ENCODE measurements around the gene BCL11B.

Gene BCL11B

DNA sequence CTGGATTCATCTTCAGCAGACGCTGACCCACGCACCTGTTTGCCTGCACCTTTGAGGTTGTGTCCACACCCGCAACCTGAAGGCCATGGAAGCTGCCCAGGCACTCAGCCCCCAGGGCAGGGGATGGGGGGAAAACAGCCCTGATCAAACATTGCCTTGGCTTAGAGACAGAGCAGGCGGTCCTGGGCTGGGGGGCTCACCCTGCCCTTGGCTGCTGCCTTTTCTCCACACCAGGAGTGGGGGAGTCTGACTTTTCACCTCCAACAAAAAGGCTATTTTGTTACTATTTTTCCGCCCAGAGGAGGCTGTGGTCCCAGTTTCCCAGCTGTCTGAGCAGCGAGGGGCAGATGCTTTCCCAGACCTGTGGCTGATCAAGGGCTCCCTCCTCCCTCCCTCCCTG, 24.2 kb downstream of the BCL11B start:
- Mint-ChIP-seq H3K9me3 (no peaks in the 10 kb centered on the region), H3K27ac (no peak overlapping the region), H3K4me3 (no peak overlapping the region), H3K36me3 (no peaks in the 10 kb centered on the region), H3K27me3 (peaks cover 49 to 73% of the 10 kb centered on the region in 2 donors), H3K4me1 (peaks cover 0 to 5% of the 10 kb centered on the region in 2 donors)
- no peak for ATAC-seq (replicated peaks)
- DNase-seq = no peak

DNA sequence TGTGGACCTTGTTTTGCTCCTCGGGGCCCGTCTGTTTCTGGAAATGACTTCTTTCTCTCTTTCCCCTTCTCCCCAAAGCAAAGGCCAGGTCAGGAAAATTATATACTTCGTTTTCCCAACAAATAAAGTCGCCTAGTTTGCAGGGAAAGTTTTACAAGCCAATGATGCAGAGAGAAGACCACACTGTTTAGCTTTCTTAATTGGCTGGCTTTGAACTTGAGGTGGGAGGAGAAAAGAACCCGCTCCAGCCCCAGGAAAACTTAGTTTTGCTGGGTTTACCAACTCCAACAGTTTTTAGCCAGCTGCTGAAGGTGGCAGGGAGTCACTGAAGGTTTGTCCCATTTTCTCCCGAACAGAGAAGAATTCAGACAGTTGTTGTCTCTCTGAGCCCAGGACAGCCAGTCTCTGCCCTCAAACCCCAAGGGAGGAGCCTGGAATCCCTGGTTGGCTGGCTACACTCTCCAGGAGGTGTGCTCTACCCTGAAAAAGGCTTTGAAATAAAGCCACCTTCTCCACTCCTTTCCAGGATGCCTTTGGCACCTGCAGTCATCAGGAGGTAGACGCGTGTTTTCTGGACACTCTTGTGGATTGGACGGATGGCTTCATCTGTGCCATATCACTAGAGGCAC, 24.8 kb downstream of the BCL11B start:
- Mint-ChIP-seq H3K4me1 (peaks cover 0 to 5% of the 10 kb centered on the region in 2 donors), H3K4me3 (no peak overlapping the region), H3K27me3 (peaks cover 50 to 73% of the 10 kb centered on the region in 2 donors), H3K27ac (no peak overlapping the region), H3K9me3 (no peaks in the 10 kb centered on the region), H3K36me3 (no peaks in the 10 kb centered on the region)
- DNase-seq (no peak), ATAC-seq (replicated peaks) (no peak)

GRCh38 chr14:99246536-99247097, 25.4 kb downstream of the BCL11B start:
- DNase-seq = no peak
- no peak overlapping the region for H3K4me3 Mint-ChIP-seq
- ATAC-seq (replicated peaks) = no peak
- no peak overlapping the region for H3K27ac Mint-ChIP-seq
- peaks cover 56 to 75% of the 10 kb centered on the region in 2 donors for H3K27me3 Mint-ChIP-seq
- H3K9me3 Mint-ChIP-seq = peaks cover 0 to 2% of the 10 kb centered on the region in 2 donors
- H3K4me1 Mint-ChIP-seq = peaks cover 4 to 5% of the 10 kb centered on the region in 2 donors
- no peaks in the 10 kb centered on the region for H3K36me3 Mint-ChIP-seq

- Mint-ChIP-seq H3K27ac (no peak overlapping the region), H3K36me3 (no peaks in the 10 kb centered on the region), H3K27me3 (peaks cover 59 to 76% of the 10 kb centered on the region in 2 donors), H3K4me1 (peaks cover 4 to 5% of the 10 kb centered on the region in 2 donors), H3K4me3 (no peak overlapping the region), H3K9me3 (peaks cover 0 to 2% of the 10 kb centered on the region in 2 donors)
- DNase-seq (no peak), ATAC-seq (replicated peaks) (no peak)
These were observed 26.2 kb downstream of the BCL11B start for GRCh38 chr14:99245564-99246511.

- Mint-ChIP-seq H3K9me3 (peaks cover 0 to 2% of the 10 kb centered on the region in 2 donors), H3K4me1 (peaks cover 4 to 5% of the 10 kb centered on the region in 2 donors), H3K4me3 (no peak overlapping the region), H3K27ac (no peak overlapping the region), H3K27me3 (peaks cover 57 to 68% of the 10 kb centered on the region in 2 donors), H3K36me3 (no peaks in the 10 kb centered on the region)
- ATAC-seq (replicated peaks) (no peak), DNase-seq (no peak)
These were observed 26.9 kb downstream of the BCL11B start for GRCh38 chr14:99244941-99245563.

DNA sequence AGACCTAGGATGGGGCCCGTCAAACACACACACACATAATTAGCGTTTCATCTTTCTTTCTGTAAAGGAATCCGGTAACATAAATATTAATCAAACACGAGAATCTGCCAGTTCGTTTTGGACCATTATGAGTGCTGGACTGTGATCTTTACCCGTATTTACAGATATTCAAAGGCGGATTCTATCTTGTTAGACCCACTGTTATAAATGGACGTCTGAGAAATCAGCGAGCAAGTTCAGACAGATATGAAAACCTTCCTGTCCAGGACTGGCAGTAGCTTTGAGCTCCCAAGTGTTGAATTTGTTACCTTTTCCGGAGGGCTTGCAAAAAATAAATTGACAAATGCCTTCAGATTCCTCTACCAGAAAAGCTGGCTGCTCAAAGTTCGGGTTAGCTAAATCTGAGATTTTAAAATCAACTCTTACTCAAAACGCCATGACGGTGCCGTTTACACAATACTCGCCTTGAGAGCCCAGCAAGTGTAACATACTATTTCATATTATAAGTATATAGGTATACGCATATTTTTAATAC, 27.6 kb downstream of the BCL11B start:
- Mint-ChIP-seq H3K27me3 (peaks cover 63 to 67% of the 10 kb centered on the region in 2 donors), H3K36me3 (no peaks in the 10 kb centered on the region), H3K27ac (no peak overlapping the region), H3K4me1 (peaks cover 4 to 5% of the 10 kb centered on the region in 2 donors), H3K9me3 (peaks cover 0 to 2% of the 10 kb centered on the region in 2 donors), H3K4me3 (no peak overlapping the region)
- ATAC-seq (replicated peaks) = no peak
- no peak for DNase-seq

- peaks cover 0 to 2% of the 10 kb centered on the region in 2 donors for H3K36me3 Mint-ChIP-seq
- no peak overlapping the region for H3K27ac Mint-ChIP-seq
- no peak overlapping the region for H3K4me3 Mint-ChIP-seq
- H3K9me3 Mint-ChIP-seq = peaks cover 0 to 2% of the 10 kb centered on the region in 2 donors
- peaks cover 61 to 67% of the 10 kb centered on the region in 2 donors for H3K27me3 Mint-ChIP-seq
- ATAC-seq (replicated peaks) = no peak
- no peak for DNase-seq
- H3K4me1 Mint-ChIP-seq = peaks cover 4 to 5% of the 10 kb centered on the region in 2 donors
These were observed 28.9 kb downstream of the BCL11B start for GRCh38 chr14:99242816-99243721.

GRCh38 chr14:99242238-99242637, 29.8 kb downstream of the BCL11B start:
- DNase-seq (no peak), ATAC-seq (replicated peaks) (no peak)
- H3K36me3 Mint-ChIP-seq = peaks cover 0 to 2% of the 10 kb centered on the region in 2 donors
- H3K4me1 Mint-ChIP-seq = peaks cover 4 to 5% of the 10 kb centered on the region in 2 donors
- peaks cover 53 to 63% of the 10 kb centered on the region in 2 donors for H3K27me3 Mint-ChIP-seq
- no peak overlapping the region for H3K27ac Mint-ChIP-seq
- H3K4me3 Mint-ChIP-seq = no peak overlapping the region
- H3K9me3 Mint-ChIP-seq = peaks cover 0 to 2% of the 10 kb centered on the region in 2 donors

DNA sequence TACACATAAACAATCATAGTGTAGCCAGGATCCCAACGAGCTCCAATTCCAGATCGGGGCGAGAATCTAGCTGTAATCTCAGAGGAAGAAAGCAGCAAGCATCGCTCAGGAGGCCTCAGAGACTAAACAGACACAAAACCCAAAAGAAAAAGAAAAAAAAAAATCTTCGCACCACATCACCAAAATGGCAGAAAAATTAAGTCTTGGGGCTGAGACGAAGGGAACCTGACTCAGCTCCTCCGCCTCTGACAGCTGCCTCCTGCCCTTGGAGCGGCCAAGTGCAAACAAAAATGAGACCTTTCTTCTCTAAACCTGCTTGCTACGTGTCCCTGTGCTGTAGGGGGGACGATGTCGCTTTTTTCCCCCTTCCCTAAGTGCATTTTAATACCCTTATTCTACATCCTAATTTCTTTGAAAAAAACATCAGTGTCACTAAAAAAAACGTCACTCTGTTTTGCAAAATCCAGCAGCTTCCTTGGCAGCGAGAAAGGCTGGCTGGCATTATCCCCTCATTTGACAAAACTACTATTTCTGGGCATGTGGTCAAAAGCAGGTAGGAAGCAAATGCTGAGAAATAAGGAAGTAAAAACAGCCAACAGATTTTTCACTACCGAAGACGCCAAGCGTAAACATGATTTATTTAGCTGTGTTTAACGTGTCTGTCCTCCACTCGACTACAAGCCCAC, 30.5 kb downstream of the BCL11B start:
- Mint-ChIP-seq H3K4me3 (no peak overlapping the region), H3K36me3 (peaks cover 0 to 2% of the 10 kb centered on the region in 2 donors)

GRCh38 chr14:99240627-99241324, 31.2 kb downstream of the BCL11B start:
- no peak overlapping the region for H3K4me3 Mint-ChIP-seq
- H3K9me3 Mint-ChIP-seq = peaks cover 0 to 2% of the 10 kb centered on the region in 2 donors
- H3K27me3 Mint-ChIP-seq = peaks cover 50 to 63% of the 10 kb centered on the region in 2 donors
- DNase-seq (no peak), ATAC-seq (replicated peaks) (no peak)
- no peak overlapping the region for H3K27ac Mint-ChIP-seq
- H3K36me3 Mint-ChIP-seq = peaks cover 0 to 2% of the 10 kb centered on the region in 2 donors
- peaks cover 0 to 4% of the 10 kb centered on the region in 2 donors for H3K4me1 Mint-ChIP-seq

More for the DNA sequence above, 30.5 kb downstream of the BCL11B start:
- ATAC-seq (replicated peaks) (no peak), DNase-seq (no peak)
- H3K9me3 Mint-ChIP-seq = peaks cover 0 to 2% of the 10 kb centered on the region in 2 donors
- H3K27me3 Mint-ChIP-seq = peaks cover 45 to 58% of the 10 kb centered on the region in 2 donors
- H3K4me1 Mint-ChIP-seq = peaks cover under 1 to 4% of the 10 kb centered on the region in 2 donors
- no peak overlapping the region for H3K27ac Mint-ChIP-seq

DNA sequence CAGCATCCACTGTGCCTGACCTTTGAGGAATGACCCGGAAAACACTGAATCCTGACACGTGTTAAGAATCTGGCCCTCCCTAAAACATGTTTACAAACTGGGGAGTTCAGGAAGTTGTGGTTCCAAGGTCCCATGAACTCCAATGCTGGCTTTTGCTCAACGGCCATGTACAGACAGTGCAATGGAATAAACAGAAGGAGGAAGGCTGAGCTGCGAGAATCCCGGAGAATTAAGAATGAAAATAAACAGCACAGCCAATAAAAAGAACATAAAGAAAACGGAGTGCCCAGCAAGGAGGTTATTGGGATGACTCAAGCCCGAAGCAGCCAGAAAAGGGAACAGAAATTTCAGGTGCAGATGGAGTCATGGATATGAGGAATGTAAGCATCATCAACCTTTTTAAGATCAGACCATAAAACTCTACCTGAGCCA, 32.3 kb downstream of the BCL11B start:
- DNase-seq (no peak), ATAC-seq (replicated peaks) (no peak)
- Mint-ChIP-seq H3K9me3 (peaks cover 0 to 9% of the 10 kb centered on the region in 2 donors), H3K4me1 (peaks cover 0 to 4% of the 10 kb centered on the region in 2 donors), H3K27me3 (peaks cover 51 to 74% of the 10 kb centered on the region in 2 donors), H3K4me3 (no peak overlapping the region), H3K36me3 (peaks cover 5 to 7% of the 10 kb centered on the region in 2 donors), H3K27ac (no peak overlapping the region)

DNA sequence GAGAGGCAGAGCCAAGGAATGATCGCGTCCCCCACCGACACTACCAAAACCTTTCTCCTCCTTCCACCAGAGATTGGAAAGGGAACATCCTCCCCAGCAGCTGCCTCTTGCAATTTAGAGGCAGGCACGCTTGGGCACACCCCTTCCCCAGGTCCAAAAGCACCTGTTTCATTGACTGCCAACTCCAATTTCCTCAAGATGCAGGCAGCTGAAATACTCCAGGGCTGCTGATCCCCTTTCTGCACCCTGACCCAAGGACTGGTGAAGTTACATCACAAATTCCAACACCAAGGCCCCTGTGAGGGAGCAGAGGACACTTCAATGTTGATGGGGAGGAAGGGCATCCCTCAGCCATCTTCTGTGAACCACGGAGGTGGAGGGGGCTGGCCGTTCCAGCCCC, 33.8 kb downstream of the BCL11B start:
- Mint-ChIP-seq H3K4me3 (no peak overlapping the region), H3K9me3 (peaks cover 0 to 11% of the 10 kb centered on the region in 2 donors), H3K27ac (no peak overlapping the region), H3K4me1 (peaks cover 0 to 4% of the 10 kb centered on the region in 2 donors), H3K36me3 (peaks cover 5 to 7% of the 10 kb centered on the region in 2 donors), H3K27me3 (peaks cover 50 to 76% of the 10 kb centered on the region in 2 donors)
- DNase-seq (no peak), ATAC-seq (replicated peaks) (no peak)
